Activated CD4-positive, CD25-positive, alpha-beta regulatory T cell (primary cell): ENCODE measurements around the gene CA9.

Experiments
- DNase-seq, 4 experiments: peaks; one replicate each; lab custom pipeline; 2025; lab: John Stamatoyannopoulos, UW

CA9 gene

GRCh38 chr9:35651956-35652828 is 21.5 kb upstream of the CA9 start:
- no peak for DNase-seq

GRCh38 chr9:35652829-35653209 is 20.9 kb upstream of the CA9 start:
- no peak for DNase-seq

- DNase-seq: no peak
These were observed 20.1 kb upstream of the CA9 start for GRCh38 chr9:35653611-35654010.

GRCh38 chr9:35656348-35656747 is 17.4 kb upstream of the CA9 start:
- DNase-seq: no peak

GRCh38 chr9:35656831-35657545 is 16.7 kb upstream of the CA9 start:
- DNase-seq: no peak

- peak; percentile 50 to 79 (median 70) for DNase-seq
These were observed 16.1 kb upstream of the CA9 start, which contains the start of gene RMRP for GRCh38 chr9:35657546-35658136. Gene RMRP, minus strand, starts transcription at chr9:35658019.

- peak; percentile 62 to 73 (median 68) for DNase-seq
These were observed 15.4 kb upstream of the CA9 start, which contains the start of gene CCDC107 for GRCh38 chr9:35658137-35658967. Gene CCDC107, plus strand, starts transcription at chr9:35658292. Its CDS starts 88 bp downstream, at chr9:35658380.

GRCh38 chr9:35658968-35659220 is 14.8 kb upstream of the CA9 start:
- no peak for DNase-seq

- DNase-seq: no peak
These were observed 14.4 kb upstream of the CA9 start for GRCh38 chr9:35659340-35659739.

- no peak for DNase-seq
These were observed 12.7 kb upstream of the CA9 start for GRCh38 chr9:35660966-35661415.

- no peak for DNase-seq
These were observed 11.9 kb upstream of the CA9 start for GRCh38 chr9:35661756-35662350.

- no peak for DNase-seq
These were observed 11.3 kb upstream of the CA9 start for GRCh38 chr9:35662437-35662836.

GRCh38 chr9:35664531-35665470 is 8.9 kb upstream of the CA9 start, which contains the start of gene ARHGEF39:
Gene ARHGEF39, minus strand, starts transcription at chr9:35665195. Its CDS starts 26 bp downstream, at chr9:35665169.
- peak; percentile 20 to 55 (median 37) for DNase-seq

- DNase-seq: no peak
These were observed 8.3 kb upstream of the CA9 start for GRCh38 chr9:35665471-35665818.

GRCh38 chr9:35666045-35666444 is 7.7 kb upstream of the CA9 start:
- DNase-seq: no peak

GRCh38 chr9:35666549-35666948 is 7.2 kb upstream of the CA9 start:
- no peak for DNase-seq

- no peak for DNase-seq
These were observed 5.8 kb upstream of the CA9 start for GRCh38 chr9:35667939-35668338.

- DNase-seq: no peak
These were observed 4.2 kb upstream of the CA9 start for GRCh38 chr9:35669331-35670145.

- no peak for DNase-seq
These were observed 265 bp downstream of the CA9 start for GRCh38 chr9:35674025-35674361.

GRCh38 chr9:35675204-35675603 is 1.5 kb downstream of the CA9 start:
- no peak for DNase-seq
